Muscle of arm (tissue), 12 donors: Measurements from ENCODE around the gene ARFIP2. TPM values are rescaled to one million over a fixed set of nuclear protein-coding genes. Genes with fewer than 3 reads are reported as not detected.
A peak's percentile ranks its signal among the peaks of the same experiment; 100 is the strongest.

Source experiments
- DNase-seq: peaks from one replicate; pipeline ENCODE4 v3.0.0-alpha.2; 2013
- polyA plus RNA-seq, 12 donors: library from polyadenylated mRNA; unstranded; fragments of 120-200 nt; gene quantifications; one replicate each; pipeline ENCODE4 v1.2.1, GENCODE V29; 2013; ENCODE audit not compliant: insufficient read length in 12 of 12

The ARFIP2 gene
- polyA plus RNA-seq, 12 donors, result 25.7 to 57.2 (median 34.5) TPM; not detected in 1

GRCh38 chr11:6485661-6486060 is 4.5 kb upstream of the ARFIP2 start:
- DNase-seq, result no peak

- no peak for DNase-seq
Measured at GRCh38 chr11:6483015-6483414, 1.9 kb upstream of the ARFIP2 start.

GRCh38 chr11:6482441-6482840 is 1.3 kb upstream of the ARFIP2 start:
- DNase-seq, result no peak

- DNase-seq, result no peak
Measured at GRCh38 chr11:6481924-6482275, 769 bp upstream of the ARFIP2 start.

GRCh38 chr11:6480299-6480914 is 724 bp downstream of the ARFIP2 start:
- DNase-seq, result no peak

GRCh38 chr11:6476571-6476970 is 4.6 kb downstream of the ARFIP2 start:
- DNase-seq, result no peak

GRCh38 chr11:6475936-6476335 is 5.2 kb downstream of the ARFIP2 start:
- no peak for DNase-seq

GRCh38 chr11:6474806-6475500 is 6.2 kb downstream of the ARFIP2 start:
- no peak for DNase-seq

- DNase-seq, result no peak
Measured at GRCh38 chr11:6474413-6474792, 6.7 kb downstream of the ARFIP2 start.

- DNase-seq, result peak; percentile 88
Measured at GRCh38 chr11:6473451-6474412, 7.4 kb downstream of the ARFIP2 start, which contains the start of gene TRIM3. Gene TRIM3, minus strand, starts transcription at chr11:6473941. Its CDS starts 8,246 bp downstream, at chr11:6465695.

GRCh38 chr11:6472934-6473333 is 8.2 kb downstream of the ARFIP2 start:
- DNase-seq, result no peak

GRCh38 chr11:6469599-6469998 is 11.5 kb downstream of the ARFIP2 start:
- DNase-seq, result no peak

- DNase-seq, result peak; percentile 85
Measured at GRCh38 chr11:6468712-6469495, 12.2 kb downstream of the ARFIP2 start.

GRCh38 chr11:6459099-6459450 is 22.1 kb downstream of the ARFIP2 start:
- no peak for DNase-seq

- no peak for DNase-seq
Measured at GRCh38 chr11:6458352-6459098, 22.6 kb downstream of the ARFIP2 start.

GRCh38 chr11:6457581-6458320 is 23.4 kb downstream of the ARFIP2 start:
- DNase-seq, result no peak

GRCh38 chr11:6456361-6457073 is 24.6 kb downstream of the ARFIP2 start:
- DNase-seq, result no peak

- no peak for DNase-seq
Measured at GRCh38 chr11:6455070-6455469, 26.1 kb downstream of the ARFIP2 start.

GRCh38 chr11:6453152-6453551 is 28.0 kb downstream of the ARFIP2 start:
- DNase-seq, result no peak

GRCh38 chr11:6452219-6452618 is 28.9 kb downstream of the ARFIP2 start:
- DNase-seq, result no peak
